Measurements from ENCODE around the gene FSTL1. TPM values are rescaled to one million over a fixed set of nuclear protein-coding genes. Genes with fewer than 3 reads are reported as not detected.

The FSTL1 gene
- total RNA-seq, 1 donor from 2014 or later = 221 TPM

DNA sequence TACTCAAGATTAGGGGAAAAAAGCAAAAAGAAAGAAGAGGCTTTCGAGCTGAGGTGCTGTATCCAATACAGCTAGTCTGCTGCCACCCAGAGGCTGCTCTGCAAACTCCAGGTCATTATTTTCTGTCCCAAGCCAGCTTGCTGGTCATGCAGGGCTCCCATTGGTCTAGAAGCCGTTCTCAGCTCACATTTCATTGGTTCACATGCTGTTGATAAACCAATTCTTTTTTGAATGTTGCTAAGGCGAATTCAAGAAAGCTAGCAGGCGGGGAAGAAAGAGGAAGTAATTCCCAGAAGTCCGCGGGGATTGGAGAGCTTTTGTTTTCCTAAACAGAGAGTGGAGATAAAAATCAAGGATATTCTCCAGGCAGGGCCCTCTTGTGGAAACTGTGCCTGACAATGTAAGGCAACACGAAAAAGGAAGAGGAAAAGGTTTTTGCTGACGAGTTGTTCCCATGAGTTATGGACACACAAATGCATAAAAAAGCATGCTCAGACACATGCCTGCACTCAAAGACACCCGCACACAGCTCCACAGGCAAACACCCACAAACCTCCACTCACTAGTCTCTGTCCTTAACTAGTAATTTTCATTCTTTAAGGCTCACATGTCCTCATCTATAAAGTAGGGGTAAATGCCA, 33.4 kb downstream of the FSTL1 start:
- no peaks in the 10 kb centered on the region for H3K27me3 ChIP-seq
- H3K36me3 ChIP-seq = no peaks in the 10 kb centered on the region
- H3K4me1 ChIP-seq = peaks cover 39% of the 10 kb centered on the region
- intact Hi-C loops (cut with DNase I) = no loop called here
- peak overlapping the region; percentile 80 for H3K27ac ChIP-seq
- H3K4me3 ChIP-seq = peak overlapping the region; percentile 32
- TF ChIP-seq, protein P1, sequence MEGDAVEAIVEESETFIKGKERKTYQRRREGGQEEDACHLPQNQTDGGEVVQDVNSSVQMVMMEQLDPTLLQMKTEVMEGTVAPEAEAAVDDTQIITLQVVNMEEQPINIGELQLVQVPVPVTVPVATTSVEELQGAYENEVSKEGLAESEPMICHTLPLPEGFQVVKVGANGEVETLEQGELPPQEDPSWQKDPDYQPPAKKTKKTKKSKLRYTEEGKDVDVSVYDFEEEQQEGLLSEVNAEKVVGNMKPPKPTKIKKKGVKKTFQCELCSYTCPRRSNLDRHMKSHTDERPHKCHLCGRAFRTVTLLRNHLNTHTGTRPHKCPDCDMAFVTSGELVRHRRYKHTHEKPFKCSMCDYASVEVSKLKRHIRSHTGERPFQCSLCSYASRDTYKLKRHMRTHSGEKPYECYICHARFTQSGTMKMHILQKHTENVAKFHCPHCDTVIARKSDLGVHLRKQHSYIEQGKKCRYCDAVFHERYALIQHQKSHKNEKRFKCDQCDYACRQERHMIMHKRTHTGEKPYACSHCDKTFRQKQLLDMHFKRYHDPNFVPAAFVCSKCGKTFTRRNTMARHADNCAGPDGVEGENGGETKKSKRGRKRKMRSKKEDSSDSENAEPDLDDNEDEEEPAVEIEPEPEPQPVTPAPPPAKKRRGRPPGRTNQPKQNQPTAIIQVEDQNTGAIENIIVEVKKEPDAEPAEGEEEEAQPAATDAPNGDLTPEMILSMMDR (IDR thresholded peaks at IDR 0.05) = peak; percentile 86
- DNase-seq (peak; percentile 89), ATAC-seq (peak; percentile 99)
- H3K9me3 ChIP-seq = no peaks in the 10 kb centered on the region

DNA sequence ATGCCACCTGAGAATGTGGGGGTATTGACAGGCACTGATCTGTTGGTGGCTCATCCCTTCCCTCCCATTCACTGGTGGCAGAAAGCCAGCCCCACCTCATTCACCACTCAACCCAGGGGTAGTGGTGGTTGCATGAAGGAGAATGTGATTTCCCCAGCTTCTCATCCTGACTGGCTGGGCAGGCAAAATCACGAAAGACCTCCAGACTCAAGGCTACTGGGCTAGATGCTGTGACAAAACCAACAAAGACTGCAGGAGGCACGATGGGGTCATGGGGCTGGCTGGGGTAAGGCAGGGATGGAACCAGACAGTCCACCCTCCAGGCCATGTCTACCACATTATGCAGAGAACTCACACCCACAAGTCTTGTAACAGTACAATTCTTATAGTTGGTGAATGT, 33.9 kb downstream of the FSTL1 start:
- Histone ChIP-seq H3K27ac (peak overlapping the region; percentile 44), H3K27me3 (no peaks in the 10 kb centered on the region), H3K4me1 (peaks cover 39% of the 10 kb centered on the region), H3K4me3 (no peak overlapping the region), H3K9me3 (no peaks in the 10 kb centered on the region), H3K36me3 (no peaks in the 10 kb centered on the region)
- intact Hi-C loops (cut with DNase I) = no loop called here
- DNase-seq (no peak), ATAC-seq (no peak)
- TF ChIP-seq, protein P1 (IDR thresholded peaks at IDR 0.05) = no peak

DNA sequence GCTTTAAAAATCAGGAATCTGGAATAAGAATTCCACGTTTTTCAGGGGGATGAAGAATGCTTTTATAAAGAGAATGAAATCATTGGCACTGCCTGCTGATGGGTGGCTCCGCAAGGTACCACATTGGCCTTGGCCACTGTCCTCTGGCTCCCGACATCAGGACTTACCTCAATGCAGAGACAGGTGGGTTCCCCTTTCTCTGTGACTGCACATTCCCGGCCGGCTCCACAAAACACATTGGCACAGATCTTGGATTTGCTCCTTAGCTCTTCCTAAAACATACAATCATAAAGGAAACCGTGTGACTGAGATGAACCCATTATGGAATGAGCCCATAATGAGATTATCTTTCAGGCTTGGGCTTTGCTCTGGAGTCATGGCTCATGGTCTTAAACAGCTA, 35.0 kb downstream of the FSTL1 start:
- Histone ChIP-seq H3K27ac (no peak overlapping the region), H3K4me3 (no peak overlapping the region), H3K4me1 (peaks cover 34% of the 10 kb centered on the region), H3K27me3 (no peaks in the 10 kb centered on the region), H3K36me3 (peaks cover 7% of the 10 kb centered on the region), H3K9me3 (no peaks in the 10 kb centered on the region)
- ATAC-seq = no peak
- TF ChIP-seq, protein P1 (IDR thresholded peaks at IDR 0.05) = no peak
- intact Hi-C loops (cut with DNase I) = no loop called here
- no peak for DNase-seq

DNA sequence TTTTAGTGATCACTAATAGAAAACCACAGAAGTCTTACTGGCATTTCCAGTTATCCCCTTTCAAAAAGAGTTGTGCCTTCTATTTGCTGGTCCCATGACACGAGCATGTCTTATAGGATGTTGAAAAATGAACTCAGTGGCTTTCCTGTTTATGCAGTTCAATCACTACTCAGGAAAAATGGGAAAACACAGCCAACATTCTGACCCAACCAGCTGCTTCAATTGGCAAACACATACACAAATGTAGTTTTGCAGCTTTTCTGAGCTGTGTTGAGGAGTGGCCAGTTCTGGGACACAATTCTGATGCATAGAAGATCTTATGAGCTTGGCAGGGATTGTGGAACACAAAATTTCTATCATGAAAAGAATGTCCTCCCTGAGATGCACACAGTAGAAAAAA, 40.3 kb downstream of the FSTL1 start:
- Histone ChIP-seq H3K36me3 (peaks cover 49% of the 10 kb centered on the region), H3K9me3 (no peaks in the 10 kb centered on the region), H3K4me1 (peaks cover 7% of the 10 kb centered on the region), H3K27ac (no peak overlapping the region), H3K27me3 (no peaks in the 10 kb centered on the region), H3K4me3 (no peak overlapping the region)
- no peak for DNase-seq
- ATAC-seq = no peak
- intact Hi-C loops (cut with DNase I) = no loop called here
- TF ChIP-seq, protein P1 (IDR thresholded peaks at IDR 0.05) = no peak

DNA sequence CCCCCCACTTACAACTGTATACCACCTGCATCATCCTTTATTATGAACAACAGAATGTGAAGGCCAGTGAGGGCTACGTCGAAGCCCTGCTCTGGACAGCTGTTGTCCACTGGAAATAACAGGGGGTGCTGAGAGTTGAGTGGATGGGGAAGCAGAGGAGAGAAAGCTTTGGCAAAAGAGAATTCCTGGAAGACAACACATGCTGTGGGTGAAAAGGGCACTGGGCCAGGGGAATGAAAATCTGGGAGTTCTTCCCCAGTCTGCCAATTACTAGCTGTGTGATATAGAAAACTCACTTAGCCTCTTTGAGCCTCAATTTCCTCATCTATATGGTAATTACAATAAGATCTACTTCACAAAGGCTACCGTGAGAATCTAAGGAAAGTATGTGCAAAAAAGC, 40.7 kb downstream of the FSTL1 start:
- intact Hi-C loops (cut with DNase I) = no loop called here
- TF ChIP-seq, protein P1 (IDR thresholded peaks at IDR 0.05) = no peak
- Histone ChIP-seq H3K27me3 (no peaks in the 10 kb centered on the region), H3K9me3 (no peaks in the 10 kb centered on the region), H3K27ac (no peak overlapping the region), H3K4me3 (no peak overlapping the region), H3K36me3 (peaks cover 54% of the 10 kb centered on the region), H3K4me1 (peaks cover 7% of the 10 kb centered on the region)
- ATAC-seq = no peak
- DNase-seq = no peak
